Measurements from ENCODE around the gene ARAP3. TPM values are rescaled to one million over a fixed set of nuclear protein-coding genes. Genes with fewer than 3 reads are reported as not detected.

ARAP3 gene
- polyA plus RNA-seq, 1 donor from 2014 or later: 1.4 TPM

- no peak overlapping the region for H3K4me2 ChIP-seq (ENCODE audit: low read length)
- no peak overlapping the region for H2AFZ ChIP-seq (ENCODE audit: low read depth, low read length)
- H3K27ac ChIP-seq (ENCODE audit: low read length): no peak overlapping the region
- no peak overlapping the region for H3K4me3 ChIP-seq (ENCODE audit: low read length)
- H3K9ac ChIP-seq (ENCODE audit: low read length): no peak overlapping the region
- TF ChIP-seq TAF1 (IDR thresholded peaks at IDR 0.05; ENCODE audit: low read depth) (no peak), CTCF (IDR thresholded peaks at IDR 0.05; ENCODE audit: poor library complexity, severe bottlenecking) (no peak), MXI1 (conservative IDR thresholded peaks at IDR 0.05; ENCODE audit: poor library complexity, severe bottlenecking) (no peak), POLR2AphosphoS5 (IDR thresholded peaks at IDR 0.05) (no peak), EP300 (conservative IDR thresholded peaks at IDR 0.05; ENCODE audit: poor library complexity, severe bottlenecking) (no peak), SMC3 (conservative IDR thresholded peaks at IDR 0.05; ENCODE audit: poor library complexity) (no peak)
- TF ChIP-seq, protein P1, sequence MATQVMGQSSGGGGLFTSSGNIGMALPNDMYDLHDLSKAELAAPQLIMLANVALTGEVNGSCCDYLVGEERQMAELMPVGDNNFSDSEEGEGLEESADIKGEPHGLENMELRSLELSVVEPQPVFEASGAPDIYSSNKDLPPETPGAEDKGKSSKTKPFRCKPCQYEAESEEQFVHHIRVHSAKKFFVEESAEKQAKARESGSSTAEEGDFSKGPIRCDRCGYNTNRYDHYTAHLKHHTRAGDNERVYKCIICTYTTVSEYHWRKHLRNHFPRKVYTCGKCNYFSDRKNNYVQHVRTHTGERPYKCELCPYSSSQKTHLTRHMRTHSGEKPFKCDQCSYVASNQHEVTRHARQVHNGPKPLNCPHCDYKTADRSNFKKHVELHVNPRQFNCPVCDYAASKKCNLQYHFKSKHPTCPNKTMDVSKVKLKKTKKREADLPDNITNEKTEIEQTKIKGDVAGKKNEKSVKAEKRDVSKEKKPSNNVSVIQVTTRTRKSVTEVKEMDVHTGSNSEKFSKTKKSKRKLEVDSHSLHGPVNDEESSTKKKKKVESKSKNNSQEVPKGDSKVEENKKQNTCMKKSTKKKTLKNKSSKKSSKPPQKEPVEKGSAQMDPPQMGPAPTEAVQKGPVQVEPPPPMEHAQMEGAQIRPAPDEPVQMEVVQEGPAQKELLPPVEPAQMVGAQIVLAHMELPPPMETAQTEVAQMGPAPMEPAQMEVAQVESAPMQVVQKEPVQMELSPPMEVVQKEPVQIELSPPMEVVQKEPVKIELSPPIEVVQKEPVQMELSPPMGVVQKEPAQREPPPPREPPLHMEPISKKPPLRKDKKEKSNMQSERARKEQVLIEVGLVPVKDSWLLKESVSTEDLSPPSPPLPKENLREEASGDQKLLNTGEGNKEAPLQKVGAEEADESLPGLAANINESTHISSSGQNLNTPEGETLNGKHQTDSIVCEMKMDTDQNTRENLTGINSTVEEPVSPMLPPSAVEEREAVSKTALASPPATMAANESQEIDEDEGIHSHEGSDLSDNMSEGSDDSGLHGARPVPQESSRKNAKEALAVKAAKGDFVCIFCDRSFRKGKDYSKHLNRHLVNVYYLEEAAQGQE (IDR thresholded peaks at IDR 0.05; ENCODE audit: borderline replicate concordance): no peak
- H4K20me1 ChIP-seq (ENCODE audit: insufficient read depth): no peaks in the 10 kb centered on the region
- H3K27me3 ChIP-seq (ENCODE audit: insufficient read depth, low read depth, low read length): no peaks in the 10 kb centered on the region
- H3K79me2 ChIP-seq (replicated peaks; ENCODE audit: insufficient read depth, low read length): no peaks in the 10 kb centered on the region
- H3K9me3 ChIP-seq (ENCODE audit: low read length): no peaks in the 10 kb centered on the region
- H3K36me3 ChIP-seq (ENCODE audit: insufficient read depth, low read length): no peaks in the 10 kb centered on the region
- no peaks in the 10 kb centered on the region for H3K9me2 ChIP-seq (ENCODE audit: insufficient read depth, low read length)
- H3F3A ChIP-seq (ENCODE audit: insufficient read depth, low read length, poor library complexity, severe bottlenecking): no peaks in the 10 kb centered on the region
Observed at GRCh38 chr5:141717043-141717442, 35.0 kb upstream of the ARAP3 start.

GRCh38 chr5:141716468-141716867 lies 34.4 kb upstream of the ARAP3 start:
- Histone ChIP-seq H3K79me2 (replicated peaks; ENCODE audit: insufficient read depth, low read length) (no peaks in the 10 kb centered on the region), H3K36me3 (ENCODE audit: insufficient read depth, low read length) (no peaks in the 10 kb centered on the region), H2AFZ (ENCODE audit: low read depth, low read length) (no peak overlapping the region), H4K20me1 (ENCODE audit: insufficient read depth) (no peaks in the 10 kb centered on the region), H3K27ac (ENCODE audit: low read length) (no peak overlapping the region), H3K27me3 (ENCODE audit: insufficient read depth, low read depth, low read length) (no peaks in the 10 kb centered on the region), H3K4me2 (ENCODE audit: low read length) (no peak overlapping the region), H3K9me2 (ENCODE audit: insufficient read depth, low read length) (no peaks in the 10 kb centered on the region), H3F3A (ENCODE audit: insufficient read depth, low read length, poor library complexity, severe bottlenecking) (no peaks in the 10 kb centered on the region), H3K9me3 (ENCODE audit: low read length) (no peaks in the 10 kb centered on the region), H3K4me3 (ENCODE audit: low read length) (no peak overlapping the region), H3K9ac (ENCODE audit: low read length) (no peak overlapping the region)
- TF ChIP-seq EZH2 (IDR thresholded peaks at IDR 0.05; ENCODE audit: borderline replicate concordance, insufficient read depth, low read length, poor library complexity, severe bottlenecking): no peak
- no peak for TF ChIP-seq CTCF (IDR thresholded peaks at IDR 0.05; ENCODE audit: poor library complexity, severe bottlenecking)
- no peak for TF ChIP-seq MXI1 (conservative IDR thresholded peaks at IDR 0.05; ENCODE audit: poor library complexity, severe bottlenecking)
- TF ChIP-seq RAD21 (conservative IDR thresholded peaks at IDR 0.05): no peak
- TF ChIP-seq EP300 (conservative IDR thresholded peaks at IDR 0.05; ENCODE audit: poor library complexity, severe bottlenecking): no peak
- no peak for TF ChIP-seq SMC3 (conservative IDR thresholded peaks at IDR 0.05; ENCODE audit: poor library complexity)
- no peak for TF ChIP-seq POLR2AphosphoS5 (IDR thresholded peaks at IDR 0.05)
- no peak for TF ChIP-seq TAF1 (IDR thresholded peaks at IDR 0.05; ENCODE audit: low read depth)
- TF ChIP-seq, protein P1 (IDR thresholded peaks at IDR 0.05; ENCODE audit: borderline replicate concordance): no peak
